RWPE1 (cell line): Measurements from ENCODE around the gene KCTD19.

Source experiments
- CTCF ChIA-PET: fragments of 350-600 bp; sonication (Branson Sonifier 250); formaldehyde crosslinking; extraction: SDS; loops from one replicate; lab custom pipeline; 2021; lab: Yijun Ruan, JAX
- POLR2A ChIA-PET: fragments of 400-600 bp; formaldehyde crosslinking; extraction: SDS; loops from one replicate; lab custom pipeline; 2020; ENCODE audit warnings: antibody characterized with exemption; ENCODE audit not compliant: low non-redundant PET; lab: Yijun Ruan, JAX
- DNase-seq: peaks from one replicate; pipeline ENCODE4 v3.0.0; 2012; ENCODE audit warnings: low spot score
- H3K27ac ChIP-seq: fragments of 450-650 bp; 2 replicates; pipeline ENCODE4 v1.5.1; 2017
- TF ChIP-seq, protein P1 (sequence below): fragments of 450-650 bp; conservative IDR thresholded peaks from 2 replicates; pipeline ENCODE4 v1.5.1; 2017; ENCODE audit warnings: low read depth, mild to moderate bottlenecking

KCTD19 gene

GRCh38 chr16:67342616-67343015 is 16.1 kb upstream of the KCTD19 start:
- CTCF ChIA-PET: no interaction called here
- no peak overlapping the region for H3K27ac ChIP-seq
- DNase-seq: no peak
- POLR2A ChIA-PET: no interaction called here
- TF ChIP-seq, protein P1, sequence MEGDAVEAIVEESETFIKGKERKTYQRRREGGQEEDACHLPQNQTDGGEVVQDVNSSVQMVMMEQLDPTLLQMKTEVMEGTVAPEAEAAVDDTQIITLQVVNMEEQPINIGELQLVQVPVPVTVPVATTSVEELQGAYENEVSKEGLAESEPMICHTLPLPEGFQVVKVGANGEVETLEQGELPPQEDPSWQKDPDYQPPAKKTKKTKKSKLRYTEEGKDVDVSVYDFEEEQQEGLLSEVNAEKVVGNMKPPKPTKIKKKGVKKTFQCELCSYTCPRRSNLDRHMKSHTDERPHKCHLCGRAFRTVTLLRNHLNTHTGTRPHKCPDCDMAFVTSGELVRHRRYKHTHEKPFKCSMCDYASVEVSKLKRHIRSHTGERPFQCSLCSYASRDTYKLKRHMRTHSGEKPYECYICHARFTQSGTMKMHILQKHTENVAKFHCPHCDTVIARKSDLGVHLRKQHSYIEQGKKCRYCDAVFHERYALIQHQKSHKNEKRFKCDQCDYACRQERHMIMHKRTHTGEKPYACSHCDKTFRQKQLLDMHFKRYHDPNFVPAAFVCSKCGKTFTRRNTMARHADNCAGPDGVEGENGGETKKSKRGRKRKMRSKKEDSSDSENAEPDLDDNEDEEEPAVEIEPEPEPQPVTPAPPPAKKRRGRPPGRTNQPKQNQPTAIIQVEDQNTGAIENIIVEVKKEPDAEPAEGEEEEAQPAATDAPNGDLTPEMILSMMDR: no peak

- H3K27ac ChIP-seq: no peak overlapping the region
- DNase-seq: no peak
- CTCF ChIA-PET: no interaction called here
- TF ChIP-seq, protein P1: no peak
- POLR2A ChIA-PET: no interaction called here
Observed at GRCh38 chr16:67341250-67341649, 14.7 kb upstream of the KCTD19 start.

- H3K27ac ChIP-seq: no peak overlapping the region
- TF ChIP-seq, protein P1: no peak; the same call in 1 of the 2 replicates
- ChIA-PET POLR2A (interaction anchor here (0.8 kb wide), 1 partner anchor 95 kb away, joined by 4 read pairs; no protein-coding TSS in a partner anchor), CTCF (interaction anchor here (0.5 to 1.4 kb wide), 6 partner anchors 11 to 193 kb away, joined by 3 to 7 read pairs (median 4); no protein-coding TSS in a partner anchor)
- DNase-seq: no peak
Observed at GRCh38 chr16:67339453-67339852, 12.9 kb upstream of the KCTD19 start.

GRCh38 chr16:67336648-67337047 is 10.1 kb upstream of the KCTD19 start:
- POLR2A ChIA-PET: no interaction called here
- TF ChIP-seq, protein P1: no peak
- DNase-seq: no peak
- H3K27ac ChIP-seq: no peak overlapping the region
- CTCF ChIA-PET: no interaction called here

DNA sequence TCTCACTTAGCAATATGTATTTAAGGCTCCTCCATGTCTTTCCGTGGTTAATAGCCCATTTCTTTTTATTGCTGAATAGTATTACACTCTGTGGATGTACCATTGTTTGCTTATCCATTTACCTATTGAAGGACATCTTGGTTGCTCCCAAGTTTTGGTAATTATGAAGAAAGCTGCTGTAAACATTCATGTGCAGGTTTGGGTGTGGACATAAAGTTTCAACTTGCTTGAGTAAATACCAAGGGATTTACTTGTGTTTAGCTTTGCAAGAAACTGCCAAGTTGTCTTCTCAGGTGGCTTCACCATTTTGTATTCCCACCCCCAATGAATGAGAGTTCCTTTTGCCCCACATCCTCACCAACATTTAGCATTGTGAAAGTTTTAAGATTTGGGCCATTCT is 9.6 kb upstream of the KCTD19 start:
- TF ChIP-seq, protein P1: no peak
- DNase-seq: no peak
- CTCF ChIA-PET: interaction anchor here (0.6 kb wide), 1 partner anchor 44 kb away, joined by 3 read pairs; no protein-coding TSS in a partner anchor
- POLR2A ChIA-PET: no interaction called here
- H3K27ac ChIP-seq: no peak overlapping the region

- ChIA-PET CTCF (interaction anchor here (0.6 kb wide), 1 partner anchor 308 kb away, joined by 3 read pairs; no protein-coding TSS in a partner anchor), POLR2A (no interaction called here)
- DNase-seq: no peak
- H3K27ac ChIP-seq: no peak overlapping the region
- TF ChIP-seq, protein P1: no peak
Observed at GRCh38 chr16:67333315-67333714, 6.8 kb upstream of the KCTD19 start.
